ENCODE results near the gene ASCL1. TPM values are rescaled to one million over a fixed set of nuclear protein-coding genes. Genes with fewer than 3 reads are reported as not detected.
A peak's percentile ranks its signal among the peaks of the same experiment; 100 is the strongest.

Gene ASCL1
- not detected in 2 replicates for total RNA-seq

DNA sequence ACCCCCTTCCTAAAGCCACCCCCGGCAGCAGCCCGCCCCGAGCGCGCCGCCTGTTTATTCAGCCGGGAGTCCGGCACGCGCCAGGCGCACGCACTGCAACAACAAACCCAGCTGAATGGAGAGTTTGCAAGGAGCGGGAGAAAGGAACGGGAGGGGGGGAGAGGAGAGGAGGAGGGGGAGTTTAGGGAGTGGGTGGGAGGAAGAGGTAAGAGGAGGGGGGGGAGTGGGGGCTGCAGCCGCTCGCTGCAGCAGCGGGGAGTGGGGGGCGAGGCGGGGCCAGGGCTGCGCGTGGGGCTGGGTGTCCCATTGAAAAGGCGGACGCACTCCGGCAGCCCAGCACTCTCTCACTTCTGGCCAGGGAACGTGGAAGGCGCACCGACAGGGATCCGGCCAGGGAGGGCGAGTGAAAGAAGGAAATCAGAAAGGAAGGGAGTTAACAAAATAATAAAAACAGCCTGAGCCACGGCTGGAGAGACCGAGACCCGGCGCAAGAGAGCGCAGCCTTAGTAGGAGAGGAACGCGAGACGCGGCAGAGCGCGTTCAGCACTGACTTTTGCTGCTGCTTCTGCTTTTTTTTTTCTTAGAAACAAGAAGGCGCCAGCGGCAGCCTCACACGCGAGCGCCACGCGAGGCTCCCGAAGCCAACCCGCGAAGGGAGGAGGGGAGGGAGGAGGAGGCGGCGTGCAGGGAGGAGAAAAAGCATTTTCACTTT is at the start of gene ASCL1:
ASCL1 (plus strand) TSS at position 336 of the 712 bp plus-strand sequence. CDS start 571 bp downstream, outside the sequence.
- TF ChIP-seq, protein P1, sequence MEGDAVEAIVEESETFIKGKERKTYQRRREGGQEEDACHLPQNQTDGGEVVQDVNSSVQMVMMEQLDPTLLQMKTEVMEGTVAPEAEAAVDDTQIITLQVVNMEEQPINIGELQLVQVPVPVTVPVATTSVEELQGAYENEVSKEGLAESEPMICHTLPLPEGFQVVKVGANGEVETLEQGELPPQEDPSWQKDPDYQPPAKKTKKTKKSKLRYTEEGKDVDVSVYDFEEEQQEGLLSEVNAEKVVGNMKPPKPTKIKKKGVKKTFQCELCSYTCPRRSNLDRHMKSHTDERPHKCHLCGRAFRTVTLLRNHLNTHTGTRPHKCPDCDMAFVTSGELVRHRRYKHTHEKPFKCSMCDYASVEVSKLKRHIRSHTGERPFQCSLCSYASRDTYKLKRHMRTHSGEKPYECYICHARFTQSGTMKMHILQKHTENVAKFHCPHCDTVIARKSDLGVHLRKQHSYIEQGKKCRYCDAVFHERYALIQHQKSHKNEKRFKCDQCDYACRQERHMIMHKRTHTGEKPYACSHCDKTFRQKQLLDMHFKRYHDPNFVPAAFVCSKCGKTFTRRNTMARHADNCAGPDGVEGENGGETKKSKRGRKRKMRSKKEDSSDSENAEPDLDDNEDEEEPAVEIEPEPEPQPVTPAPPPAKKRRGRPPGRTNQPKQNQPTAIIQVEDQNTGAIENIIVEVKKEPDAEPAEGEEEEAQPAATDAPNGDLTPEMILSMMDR (IDR thresholded peaks at IDR 0.05; ENCODE audit: insufficient read depth, low read length, severe bottlenecking), result no peak

DNA sequence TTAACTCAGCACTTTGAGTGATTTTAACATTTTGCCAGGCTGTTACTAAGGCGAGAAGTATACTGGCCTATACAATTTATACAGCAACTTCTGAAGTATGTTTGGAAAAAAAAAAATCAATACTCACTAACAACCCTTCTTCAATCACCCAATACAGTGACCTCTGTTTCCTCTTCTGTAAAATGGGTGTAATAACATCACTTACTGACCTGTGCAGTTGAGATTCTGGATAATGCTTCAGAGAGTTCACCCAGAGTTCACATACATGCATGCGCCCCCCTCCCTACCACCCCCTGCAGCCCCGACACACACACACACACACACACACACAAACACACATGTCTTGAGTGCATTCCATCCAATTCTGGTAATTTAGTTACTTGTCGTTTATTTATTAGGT is 49.6 kb upstream of the ASCL1 start:
- FAIRE-seq, result no peak

More for the DNA sequence above, at the start of gene ASCL1:
- no peak for DNase-seq (ENCODE audit: low read depth)
- peak within 1 kb of the TSS; percentile 12 for H3K4me3 ChIP-seq (ENCODE audit: low read depth, low read length)
- FAIRE-seq, result no peak
- H3K36me3 ChIP-seq (ENCODE audit: control insufficient read depth, insufficient read depth, low read length), result no peaks in the 10 kb centered on the region
- H3K27me3 ChIP-seq (ENCODE audit: control insufficient read depth, insufficient read depth, low read length), result peaks cover 42% of the 10 kb centered on the region

DNA sequence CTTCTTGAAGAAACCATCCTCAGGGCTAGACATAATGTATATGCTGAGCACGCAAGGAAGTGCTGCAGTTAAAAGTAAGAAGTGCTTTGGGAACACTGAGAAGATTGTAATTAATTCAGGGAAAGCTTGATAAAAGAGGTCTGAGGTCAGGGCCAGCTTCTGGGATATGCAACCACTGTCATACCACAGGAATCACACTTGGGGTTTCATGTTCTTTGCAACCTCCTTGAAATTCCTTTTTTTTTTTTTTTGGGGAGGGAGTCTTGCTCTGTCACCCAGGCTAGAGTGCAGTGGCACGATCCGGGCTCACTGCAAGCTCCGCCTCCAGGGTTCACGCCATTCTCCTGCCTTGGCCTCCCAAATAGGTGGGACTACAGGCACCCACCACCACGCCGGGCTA is 47.3 kb upstream of the ASCL1 start:
- DNase-seq (ENCODE audit: low read depth), result no peak
- Histone ChIP-seq H3K27me3 (ENCODE audit: control insufficient read depth, insufficient read depth, low read length) (no peaks in the 10 kb centered on the region), H3K36me3 (ENCODE audit: control insufficient read depth, insufficient read depth, low read length) (no peaks in the 10 kb centered on the region), H3K4me3 (ENCODE audit: low read depth, low read length) (no peak overlapping the region)
- no peak for FAIRE-seq
- TF ChIP-seq, protein P1 (IDR thresholded peaks at IDR 0.05; ENCODE audit: insufficient read depth, low read length, severe bottlenecking), result no peak

More for the DNA sequence above, 49.6 kb upstream of the ASCL1 start:
- Histone ChIP-seq H3K4me3 (ENCODE audit: low read depth, low read length) (no peak overlapping the region), H3K27me3 (ENCODE audit: control insufficient read depth, insufficient read depth, low read length) (no peaks in the 10 kb centered on the region), H3K36me3 (ENCODE audit: control insufficient read depth, insufficient read depth, low read length) (no peaks in the 10 kb centered on the region)
- TF ChIP-seq, protein P1 (IDR thresholded peaks at IDR 0.05; ENCODE audit: insufficient read depth, low read length, severe bottlenecking), result no peak
- DNase-seq (ENCODE audit: low read depth), result no peak

DNA sequence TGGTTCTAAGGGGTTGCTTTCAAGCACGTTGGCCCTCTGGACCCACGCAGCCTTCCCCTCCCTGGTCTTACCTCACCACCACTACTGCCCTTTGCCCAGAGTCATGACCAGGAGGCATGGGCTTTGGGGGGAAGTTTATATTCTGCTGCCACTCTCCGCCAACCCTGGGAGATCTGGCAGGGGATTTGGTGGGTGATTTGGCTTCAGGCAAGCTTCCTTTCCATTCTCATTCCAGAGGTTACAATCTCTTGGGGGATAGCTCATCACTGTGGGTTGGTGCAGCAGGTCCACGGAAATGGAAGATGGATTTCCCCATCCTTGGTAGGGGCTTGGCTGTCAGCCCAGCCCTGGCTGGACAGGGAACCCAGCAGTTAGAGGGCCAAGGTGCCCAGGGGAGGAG is 46.7 kb upstream of the ASCL1 start:
- H3K4me3 ChIP-seq (ENCODE audit: low read depth, low read length), result no peak overlapping the region
- H3K27me3 ChIP-seq (ENCODE audit: control insufficient read depth, insufficient read depth, low read length), result no peaks in the 10 kb centered on the region
- no peak for FAIRE-seq
- no peaks in the 10 kb centered on the region for H3K36me3 ChIP-seq (ENCODE audit: control insufficient read depth, insufficient read depth, low read length)
- DNase-seq (ENCODE audit: low read depth), result no peak
- TF ChIP-seq, protein P1 (IDR thresholded peaks at IDR 0.05; ENCODE audit: insufficient read depth, low read length, severe bottlenecking), result no peak

DNA sequence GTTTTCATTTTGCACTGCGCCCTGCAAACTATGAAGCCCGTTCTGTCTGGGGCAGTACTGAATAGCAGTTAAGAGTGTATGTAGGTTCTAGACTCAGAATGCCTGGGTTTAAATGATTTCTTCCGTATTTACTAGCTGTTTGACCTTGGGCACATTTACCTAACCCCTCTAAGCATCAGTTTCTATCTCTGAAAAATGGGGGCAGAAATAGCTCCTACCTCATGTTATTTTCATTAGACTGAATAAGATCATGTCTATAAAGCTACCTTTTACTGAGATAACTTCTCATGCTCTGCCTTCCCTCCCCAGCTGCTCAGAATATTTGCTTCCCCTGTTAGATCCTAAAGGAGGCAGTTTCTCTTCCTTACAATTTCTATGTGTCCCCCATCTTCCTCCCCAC is 46.2 kb upstream of the ASCL1 start:
- no peak for FAIRE-seq
- no peak for DNase-seq (ENCODE audit: low read depth)
- TF ChIP-seq, protein P1 (IDR thresholded peaks at IDR 0.05; ENCODE audit: insufficient read depth, low read length, severe bottlenecking), result no peak
- no peaks in the 10 kb centered on the region for H3K27me3 ChIP-seq (ENCODE audit: control insufficient read depth, insufficient read depth, low read length)
- no peaks in the 10 kb centered on the region for H3K36me3 ChIP-seq (ENCODE audit: control insufficient read depth, insufficient read depth, low read length)
- H3K4me3 ChIP-seq (ENCODE audit: low read depth, low read length), result no peak overlapping the region

DNA sequence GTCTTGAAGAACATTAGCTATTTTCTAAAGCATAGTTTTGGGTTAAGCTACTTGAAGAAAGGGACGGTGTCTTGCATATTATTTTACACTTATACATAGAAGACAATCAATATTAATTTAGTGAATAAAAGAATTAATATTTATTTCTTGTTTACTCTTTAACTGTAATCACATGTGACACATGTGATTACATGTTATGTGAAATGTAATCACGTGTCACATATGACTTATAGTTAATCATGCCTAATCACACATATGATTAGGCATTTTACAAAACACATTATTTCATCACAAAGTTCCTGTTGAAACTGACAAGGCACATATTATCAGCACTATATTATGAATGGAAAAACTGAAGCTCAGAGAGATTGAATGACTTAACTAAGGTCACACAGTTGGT is 45.2 kb upstream of the ASCL1 start:
- no peak for DNase-seq (ENCODE audit: low read depth)
- FAIRE-seq, result no peak
- TF ChIP-seq, protein P1 (IDR thresholded peaks at IDR 0.05; ENCODE audit: insufficient read depth, low read length, severe bottlenecking), result no peak
- Histone ChIP-seq H3K36me3 (ENCODE audit: control insufficient read depth, insufficient read depth, low read length) (no peaks in the 10 kb centered on the region), H3K27me3 (ENCODE audit: control insufficient read depth, insufficient read depth, low read length) (no peaks in the 10 kb centered on the region), H3K4me3 (ENCODE audit: low read depth, low read length) (no peak overlapping the region)
